GM21825 (cell line): ENCODE results near the gene MOB2.

Experiments
- ATAC-seq: cut with Tn5 transposase; IDR thresholded peaks from one replicate; pipeline ENCODE4 v1.9.1; 2021; ENCODE audit warnings: mild to moderate bottlenecking, moderate library complexity; ENCODE audit not compliant: unreplicated experiment

Gene MOB2

DNA sequence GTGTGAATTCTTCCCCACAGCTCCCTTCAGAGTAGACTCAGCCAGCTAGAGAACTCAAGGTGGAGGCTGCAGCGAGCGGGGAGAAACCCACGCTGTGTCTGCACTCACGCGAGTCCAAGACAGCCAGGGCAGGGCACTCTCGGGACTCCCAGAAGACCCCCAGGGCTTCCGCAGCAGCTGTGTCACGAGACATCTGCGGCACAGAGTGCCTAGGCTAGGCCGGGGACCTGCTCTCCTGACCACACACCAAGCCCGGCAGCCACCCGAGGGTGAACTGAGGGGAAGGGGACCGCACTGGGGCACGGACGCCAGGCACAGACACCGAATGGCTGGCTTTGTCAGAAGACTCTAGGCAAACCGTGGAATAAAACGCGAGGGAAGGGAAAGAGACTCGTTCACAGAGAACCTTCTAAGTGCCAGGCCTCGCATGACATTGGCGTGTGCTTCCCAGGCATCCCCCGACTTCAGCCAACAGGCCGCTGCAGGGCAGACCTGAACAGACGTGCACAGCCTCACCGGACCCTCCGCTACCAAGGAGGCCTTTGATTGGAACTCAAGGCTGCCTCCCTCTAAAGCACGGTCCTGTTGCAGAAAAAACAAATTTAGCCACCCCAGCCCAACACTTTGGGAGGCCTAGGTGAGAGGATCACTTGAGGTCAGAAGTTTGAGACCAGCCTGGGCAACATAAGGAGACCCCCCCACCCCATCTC lies 18.2 kb upstream of the MOB2 start:
- ATAC-seq: no peak

DNA sequence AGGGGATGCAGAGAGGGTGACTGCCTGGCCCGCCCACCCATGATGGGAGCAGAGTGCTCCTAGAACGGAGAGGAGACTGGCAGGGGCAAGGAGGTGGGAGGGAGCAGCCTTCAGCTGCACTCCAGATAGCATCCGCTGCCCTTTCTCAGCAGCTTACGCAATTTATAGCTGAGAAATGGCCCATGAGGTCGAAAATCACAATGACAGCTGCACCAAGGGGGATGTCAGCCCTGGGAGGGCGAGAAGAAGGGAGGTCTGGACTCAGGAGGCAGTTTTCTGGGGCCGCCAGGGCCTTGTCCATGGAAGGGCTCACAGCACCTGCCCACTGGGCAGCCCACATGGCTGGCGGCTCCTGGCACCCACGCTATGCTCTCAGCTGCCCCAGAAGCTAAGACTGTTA lies 17.6 kb upstream of the MOB2 start:
- ATAC-seq: no peak

DNA sequence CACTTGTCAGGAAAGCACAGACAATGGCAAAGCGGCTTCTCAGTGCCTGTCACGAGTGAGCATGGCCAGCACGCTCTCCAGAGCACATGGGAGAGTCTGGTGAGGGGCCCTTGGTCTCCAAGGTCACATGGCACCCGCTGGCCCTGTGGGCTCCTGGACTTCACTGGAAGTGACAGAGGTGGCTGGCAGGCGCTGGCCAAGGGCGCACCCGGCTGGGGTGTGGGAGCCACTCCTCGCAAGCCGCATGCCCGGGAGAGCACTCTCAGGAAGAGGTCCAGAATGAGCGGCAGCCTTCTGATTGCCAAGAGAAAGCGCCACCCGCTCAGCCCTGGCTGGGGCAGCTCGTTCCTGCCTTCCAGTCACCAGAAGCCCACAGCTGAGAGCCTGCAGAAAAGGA lies 17.1 kb upstream of the MOB2 start:
- ATAC-seq: no peak

DNA sequence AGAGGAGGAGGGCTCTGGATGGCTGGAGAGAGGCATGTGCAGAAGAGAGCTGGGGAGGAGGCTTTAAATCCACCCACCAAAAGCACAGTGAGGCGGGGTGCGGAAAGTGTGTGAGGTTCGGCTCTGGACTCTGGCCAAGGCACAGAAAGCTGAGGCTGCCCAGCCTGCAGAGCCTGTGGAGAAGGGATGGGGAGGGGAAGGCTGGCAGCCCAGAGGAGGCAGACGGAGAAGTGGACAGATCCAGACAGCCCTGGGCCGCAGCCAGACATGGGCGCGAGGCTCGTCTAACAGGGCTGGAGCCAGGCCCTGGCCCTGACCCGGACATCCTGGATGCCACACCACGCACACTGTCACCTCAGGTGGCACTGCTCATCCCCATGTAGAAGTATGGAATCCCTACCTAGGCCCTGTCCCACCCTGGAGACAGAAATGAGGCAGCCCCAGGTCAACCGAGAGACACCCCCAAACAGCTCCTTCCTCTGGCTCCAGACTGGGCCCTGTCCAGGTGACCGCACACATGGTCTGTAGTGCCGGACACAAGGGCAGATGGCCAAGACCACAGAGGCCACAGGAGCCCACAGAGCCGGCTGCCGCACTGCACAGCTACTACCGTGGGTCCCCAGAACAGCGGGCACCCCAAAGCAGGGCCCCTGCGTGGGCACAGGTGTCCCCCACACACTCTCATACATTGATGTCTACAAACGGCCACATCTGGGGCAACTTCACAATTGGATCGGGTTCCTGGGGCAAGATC lies 16.6 kb upstream of the MOB2 start:
- no peak for ATAC-seq

DNA sequence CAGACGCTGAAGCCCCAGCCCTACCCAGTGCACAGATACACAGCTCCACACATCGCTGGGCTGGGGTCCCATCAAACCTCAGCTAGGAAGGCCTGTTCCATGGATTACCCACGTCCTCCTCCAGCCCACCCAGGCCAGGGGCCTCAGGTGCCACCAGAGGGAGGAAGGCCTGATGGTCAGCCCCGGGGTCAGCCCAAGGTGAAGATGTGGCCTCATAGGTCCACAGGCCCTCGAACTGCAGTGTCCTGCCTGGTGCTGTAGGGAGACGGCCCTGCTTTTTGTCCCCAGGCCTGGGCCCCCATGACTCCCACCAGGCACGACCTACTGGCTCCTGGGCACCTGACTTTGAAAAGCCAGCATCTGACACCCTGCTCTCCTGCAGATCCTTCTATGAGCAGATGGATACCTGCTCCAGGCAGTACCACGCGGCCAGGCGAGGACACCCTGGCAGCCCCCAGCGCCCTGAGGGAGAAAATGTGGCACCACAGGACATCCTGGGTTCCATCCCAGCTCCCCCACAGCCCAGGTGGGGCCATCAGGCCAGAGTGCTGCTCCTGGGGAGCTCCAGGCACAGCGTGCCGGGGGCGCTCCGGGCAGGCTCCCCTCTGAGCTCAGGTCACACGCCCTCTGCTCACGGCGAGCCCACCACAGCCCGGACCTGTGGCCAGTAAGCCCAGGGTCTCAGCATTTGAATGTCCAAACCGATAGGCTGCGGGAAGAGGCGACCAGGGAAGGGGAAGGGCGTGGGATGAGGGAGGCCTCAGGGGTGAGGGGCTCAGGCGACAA lies 15.8 kb upstream of the MOB2 start:
- ATAC-seq: no peak

DNA sequence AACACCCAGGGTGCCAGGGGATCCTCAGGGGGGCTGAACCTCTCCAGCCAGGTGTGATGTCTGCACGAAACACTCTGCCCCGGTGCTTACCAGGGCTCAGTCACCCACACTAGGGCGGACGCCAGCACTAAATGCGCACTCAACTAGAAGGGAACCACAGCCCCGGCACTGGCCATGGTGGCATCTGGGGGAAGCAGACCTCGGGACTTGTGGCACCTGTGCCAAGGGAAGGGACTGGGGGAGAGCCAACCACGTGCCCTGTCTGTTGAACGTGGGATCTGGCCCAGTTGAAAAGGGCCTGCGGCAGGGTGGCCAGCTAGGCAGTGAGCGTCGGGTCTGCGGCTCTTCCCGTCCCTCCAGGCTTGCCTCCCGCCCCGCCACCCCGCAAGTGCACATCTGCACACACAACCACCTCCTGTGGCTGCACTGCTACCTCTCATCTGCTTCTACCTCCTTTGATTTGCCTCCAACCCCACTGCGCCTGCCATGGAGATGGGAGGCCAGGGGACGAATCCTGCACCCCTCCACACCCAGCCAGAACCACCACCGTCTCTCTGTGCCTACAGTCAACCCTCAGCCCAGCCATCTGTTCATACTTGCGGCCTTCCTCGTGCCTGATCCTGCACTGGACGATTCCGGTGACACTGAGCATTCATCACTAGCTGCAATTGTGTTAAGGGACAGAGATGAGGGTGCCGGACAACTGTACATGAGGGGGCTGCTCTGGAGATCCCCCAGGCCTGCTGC lies 15.0 kb upstream of the MOB2 start:
- no peak for ATAC-seq

DNA sequence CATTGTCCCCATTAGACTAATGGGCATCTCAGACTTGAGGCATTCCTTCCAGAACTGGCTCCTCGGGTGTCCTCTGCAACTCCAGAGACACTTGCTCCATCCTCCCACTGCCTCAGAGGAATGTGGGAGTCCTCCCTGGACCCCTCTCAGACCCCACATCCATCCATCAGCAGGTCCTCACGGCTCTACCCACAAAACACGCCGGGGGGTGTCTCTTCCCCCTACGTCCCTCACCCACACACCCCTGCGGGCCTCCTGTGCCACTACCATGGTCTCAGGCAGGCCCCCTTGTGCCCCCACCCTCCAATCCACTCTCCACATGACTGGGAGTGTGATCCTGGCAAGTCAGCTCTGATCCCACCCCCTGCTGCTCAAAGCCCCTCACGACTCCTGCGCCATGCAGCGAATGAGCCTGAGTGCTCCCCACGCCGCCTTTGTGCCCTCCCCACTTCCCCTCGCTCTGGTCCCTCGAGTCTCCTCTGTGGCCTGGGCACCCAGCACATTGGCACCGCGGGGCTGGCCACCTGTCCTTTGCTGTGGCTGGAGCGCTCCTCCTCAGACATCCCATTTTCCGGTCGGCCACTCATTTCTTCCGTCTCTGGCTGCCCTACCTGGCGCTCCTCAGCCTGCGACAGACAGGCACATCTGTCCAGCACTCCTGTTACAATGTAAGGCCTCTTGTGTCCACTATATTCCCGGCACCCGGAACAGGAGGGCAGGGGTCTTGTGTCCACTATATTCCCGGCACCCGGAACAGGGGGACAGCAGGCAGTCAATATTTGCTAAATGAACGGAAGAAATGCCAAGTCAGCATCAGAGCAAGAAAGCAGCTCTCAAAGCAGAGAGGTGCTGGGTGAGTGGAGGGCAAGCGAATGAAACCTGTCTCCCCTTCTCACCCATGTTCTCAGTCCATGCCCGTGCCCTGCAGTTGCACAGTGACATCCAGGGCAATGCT lies 14.2 kb upstream of the MOB2 start:
- ATAC-seq: no peak

DNA sequence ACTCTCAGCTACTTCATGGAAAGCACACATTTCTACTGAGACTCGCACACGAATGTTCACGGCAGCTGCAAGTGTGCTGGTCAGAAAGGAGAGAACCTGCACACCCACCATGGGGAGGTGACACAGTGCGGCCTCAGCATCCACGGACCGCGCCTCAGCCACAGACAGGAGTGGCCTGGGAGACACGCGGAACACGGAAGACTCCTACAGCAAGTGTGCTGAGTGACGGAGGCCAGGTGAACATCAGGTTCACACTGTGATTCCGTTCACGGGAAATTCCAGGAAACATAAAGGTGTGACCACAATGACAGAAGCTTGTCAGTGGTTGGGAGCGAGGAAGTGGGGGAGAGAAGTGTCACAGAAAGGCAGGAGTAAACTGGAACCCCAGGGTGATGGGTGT lies 13.3 kb upstream of the MOB2 start:
- ATAC-seq: no peak

DNA sequence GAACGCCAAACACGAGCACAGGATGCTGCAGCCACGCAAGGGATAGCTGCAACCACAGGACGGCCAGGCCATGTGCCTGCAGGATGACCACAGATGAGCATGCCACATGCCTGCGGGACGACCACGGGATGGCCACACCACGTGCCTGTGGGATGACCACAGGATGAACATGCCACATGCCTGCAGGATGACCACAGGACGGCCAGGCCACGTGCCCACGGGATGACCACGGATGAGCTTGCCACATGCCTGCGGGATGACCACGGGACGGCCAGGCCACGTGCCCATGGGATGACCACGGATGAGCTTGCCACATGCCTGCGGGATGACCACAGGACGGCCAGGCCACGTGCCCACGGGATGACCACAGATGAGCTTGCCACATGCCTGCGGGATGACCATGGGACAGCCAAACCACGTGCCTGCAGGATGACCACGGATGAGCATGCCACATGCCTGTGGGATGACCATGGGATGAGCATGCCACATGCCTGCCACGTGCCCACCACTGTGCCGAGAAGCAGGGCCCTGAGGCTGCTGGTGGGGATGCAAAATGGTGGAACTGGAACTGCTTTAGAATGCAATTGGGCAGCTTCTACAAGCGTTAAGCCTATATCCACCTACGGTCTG lies 12.8 kb upstream of the MOB2 start:
- no peak for ATAC-seq

DNA sequence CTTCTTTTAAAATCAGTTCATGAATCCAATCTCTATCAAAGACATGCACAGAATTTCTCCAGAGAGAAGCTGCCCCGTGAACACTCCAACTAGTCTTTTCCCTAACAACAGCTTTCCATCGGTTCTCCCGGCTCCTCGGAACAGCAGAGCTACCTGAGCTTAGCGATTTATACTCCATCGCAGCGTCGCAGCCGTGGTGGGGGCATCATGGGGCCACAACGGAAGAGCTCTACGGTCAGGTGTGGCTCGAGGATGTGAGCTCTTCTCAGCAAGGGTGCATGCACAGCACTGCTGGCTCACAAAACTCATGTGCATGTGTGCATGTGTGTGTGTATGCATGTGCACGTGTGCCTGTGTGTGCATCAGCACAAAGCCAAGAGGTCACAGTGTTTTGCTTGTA lies 11.7 kb upstream of the MOB2 start:
- no peak for ATAC-seq

DNA sequence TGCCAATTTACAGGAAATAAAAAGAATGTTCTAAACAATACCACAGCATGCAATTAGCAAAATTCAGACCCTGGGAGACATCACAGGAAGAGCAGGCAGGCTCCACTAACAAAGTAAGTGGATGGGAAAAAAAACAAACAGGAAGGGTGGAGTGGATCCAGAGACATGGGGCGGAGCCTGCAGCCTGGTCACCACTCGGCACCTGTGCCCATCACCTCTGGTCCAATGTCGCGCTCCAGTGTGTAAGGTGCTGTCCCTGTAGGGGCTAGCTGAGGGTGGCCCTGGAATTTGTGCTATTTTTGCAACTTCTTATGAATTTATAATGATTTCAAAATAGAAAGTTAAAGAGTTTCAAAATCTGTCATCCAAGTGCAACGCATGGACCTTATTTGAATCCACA lies 11.0 kb upstream of the MOB2 start:
- ATAC-seq: no peak

DNA sequence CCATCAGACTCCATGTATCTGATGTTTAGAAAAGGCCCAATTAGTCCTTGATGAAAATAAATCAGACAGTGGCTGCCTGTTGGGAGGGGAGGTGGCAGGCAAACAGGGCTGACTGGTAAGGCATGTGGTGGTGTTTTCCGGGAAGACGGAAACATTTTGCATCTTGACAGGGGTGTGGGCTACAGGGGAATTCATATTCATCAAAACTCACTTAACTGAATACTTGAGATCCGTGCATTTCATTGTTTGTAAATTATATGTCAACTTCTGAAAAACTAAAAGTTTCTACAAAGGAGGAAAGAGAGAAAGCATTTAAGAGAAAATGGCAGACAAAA lies 10.1 kb upstream of the MOB2 start:
- ATAC-seq: no peak

DNA sequence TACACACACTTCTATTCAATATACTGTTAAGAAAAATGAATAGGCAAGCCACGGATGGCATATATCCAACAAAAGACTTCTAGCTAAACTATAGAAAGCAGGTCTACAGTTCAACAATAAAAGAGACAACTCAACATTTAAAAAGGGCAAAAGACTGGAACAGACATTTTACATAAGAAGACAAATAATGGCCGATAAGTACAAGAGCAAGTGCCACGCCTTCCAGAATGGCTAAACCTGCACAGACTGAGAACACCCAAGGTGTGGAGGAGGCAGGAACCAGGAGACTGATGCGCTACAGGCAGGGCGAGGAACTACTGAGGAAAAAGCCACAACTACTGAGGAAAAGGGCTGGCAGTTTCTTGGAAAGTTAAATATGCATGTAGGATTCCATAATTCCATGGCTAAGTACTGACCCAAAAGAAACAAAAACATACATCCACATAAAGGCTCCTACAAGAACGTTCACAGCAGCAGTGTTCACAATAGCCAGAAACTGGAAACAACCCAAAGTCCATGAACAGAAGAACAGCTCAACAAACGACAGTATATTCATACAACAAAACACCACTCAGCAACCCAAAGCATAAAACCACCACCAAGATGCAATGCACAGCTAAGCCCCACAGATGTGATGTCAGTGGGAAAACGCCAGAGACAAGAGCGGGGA lies 9.6 kb upstream of the MOB2 start:
- ATAC-seq: no peak

DNA sequence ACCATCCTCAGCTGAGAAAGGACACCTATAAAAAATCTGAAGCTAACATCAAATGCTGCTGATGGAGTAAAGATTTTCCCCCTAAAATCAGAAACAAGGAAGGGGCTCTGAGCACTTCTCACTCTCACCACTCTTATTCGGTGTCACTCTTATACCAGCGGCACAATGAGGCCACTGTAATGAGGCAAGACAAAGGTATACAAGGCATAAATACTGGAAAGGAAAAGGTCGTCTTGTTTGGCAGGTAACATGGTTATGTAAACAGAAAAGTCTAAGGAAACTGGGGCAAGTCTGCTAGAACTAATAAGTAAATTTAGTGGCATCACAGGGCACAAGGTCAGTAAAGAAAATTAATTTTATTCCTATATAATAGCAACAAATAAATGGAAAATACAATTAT lies 8.1 kb upstream of the MOB2 start:
- ATAC-seq: no peak

DNA sequence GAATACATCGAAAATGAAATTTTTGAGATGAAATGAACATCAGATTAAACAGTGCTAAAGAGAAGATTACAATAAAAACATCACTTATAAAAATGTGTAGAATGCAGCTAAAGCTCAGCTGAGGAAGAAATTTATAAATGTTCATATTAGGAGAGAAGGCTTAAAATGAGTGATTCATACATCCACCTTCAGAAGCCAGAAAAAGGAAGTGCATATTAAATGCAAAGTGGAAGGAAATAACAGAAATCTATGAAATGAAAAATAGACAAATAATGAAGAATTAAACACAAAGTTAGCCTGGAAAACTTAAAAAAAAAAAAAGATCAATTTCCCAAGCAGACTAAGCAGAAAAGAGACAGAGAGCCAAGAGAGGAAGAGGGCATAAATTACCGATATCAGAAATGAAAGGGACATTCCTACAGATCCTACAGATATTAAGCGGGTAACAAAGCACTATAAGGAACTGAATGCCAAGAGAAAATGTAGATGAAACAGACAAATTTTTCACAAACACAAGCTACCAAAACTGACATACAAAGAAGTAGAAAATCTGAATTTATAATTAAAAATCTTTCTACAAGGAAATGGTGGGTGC lies 7.2 kb upstream of the MOB2 start:
- ATAC-seq: no peak

DNA sequence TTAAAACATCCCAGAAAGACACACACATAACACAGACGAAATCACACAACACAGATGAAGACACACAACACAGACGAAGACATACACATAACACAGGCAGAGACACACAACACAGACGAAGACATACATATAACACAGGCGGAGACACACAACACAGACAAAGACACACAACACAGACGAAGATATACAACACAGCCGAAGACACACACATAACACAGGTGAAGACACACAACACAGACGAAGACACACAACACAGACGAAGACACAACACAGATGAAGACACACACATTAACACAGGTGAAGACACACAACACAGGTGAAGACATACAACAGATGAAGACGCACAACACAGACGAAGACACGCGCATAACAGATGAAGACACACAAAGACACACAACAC lies 4.8 kb upstream of the MOB2 start:
- no peak for ATAC-seq

DNA sequence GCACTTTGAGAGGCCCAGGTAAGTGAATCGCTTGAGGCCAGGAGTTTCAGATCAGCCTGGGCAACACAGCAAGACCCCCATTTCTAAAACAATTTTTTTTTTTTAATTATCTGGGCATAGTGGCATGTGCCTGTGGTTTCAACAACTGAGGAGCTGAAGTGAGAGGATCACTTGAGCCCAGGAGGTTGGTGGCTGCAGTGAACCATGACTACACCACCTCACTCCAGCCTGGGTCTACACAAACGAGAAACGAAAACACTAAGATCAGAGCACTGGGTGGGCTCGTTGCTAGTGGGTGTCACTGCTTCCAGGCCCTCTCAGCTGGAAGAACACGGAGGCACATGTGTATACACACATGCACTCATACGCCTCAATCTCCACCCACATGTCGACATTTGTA lies 4.1 kb upstream of the MOB2 start:
- ATAC-seq: no peak

DNA sequence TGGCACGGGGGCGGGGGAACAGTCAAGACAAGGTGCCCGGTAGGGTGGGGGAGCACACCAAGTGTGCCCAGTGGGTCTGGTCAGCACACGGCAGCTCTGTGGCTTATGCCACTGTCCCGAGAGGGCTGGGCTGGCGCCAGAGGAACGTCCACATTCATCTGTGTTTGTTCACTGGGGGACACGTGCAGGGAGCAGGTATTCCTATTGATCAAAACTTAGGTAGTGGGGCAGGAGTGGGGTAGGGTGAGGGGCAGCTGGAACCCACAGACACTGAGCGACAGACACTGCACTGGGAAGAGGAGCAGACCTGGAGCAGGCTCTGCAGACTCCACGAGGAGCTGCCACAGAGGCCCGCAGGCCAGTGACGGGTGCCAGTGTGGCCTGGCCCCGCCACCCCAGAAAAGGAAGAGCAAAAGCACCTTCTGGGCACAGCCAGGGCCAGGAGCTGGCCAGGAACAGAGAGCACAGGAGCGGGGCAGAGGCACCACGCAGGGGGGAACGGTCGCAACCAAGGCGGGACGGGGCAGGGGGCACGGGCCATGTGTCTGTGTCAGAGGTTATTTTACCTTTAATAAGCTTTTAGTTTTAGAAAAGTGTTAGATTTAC lies 2.1 kb upstream of the MOB2 start:
- no peak for ATAC-seq
